PC-9 (cell line): ENCODE results near the gene CHRNA4.

Experiments
- CTCF ChIP-seq: fragments of 200-600 bp; sonication (generic); conservative IDR thresholded peaks from 2 replicates; pipeline ENCODE4 v1.6.1; 2017; ENCODE audit warnings: mixed run types, antibody characterized with exemption, mild to moderate bottlenecking, moderate library complexity
- EZH2 ChIP-seq: fragments of 200-600 bp; sonication (generic); IDR thresholded peaks from 2 replicates; pipeline ENCODE4 v1.8.0; 2017; ENCODE audit warnings: antibody characterized with exemption, low read depth

- no peak for TF ChIP-seq CTCF
- TF ChIP-seq EZH2, result no peak
These were observed 2.1 kb upstream of the CHRNA4 start for GRCh38 chr20:63363013-63363957.
